Spleen (tissue), 11 donors: ENCODE measurements around the gene EYS. TPM values are rescaled to one million over a fixed set of nuclear protein-coding genes. Genes with fewer than 3 reads are reported as not detected.

Source experiments
- DNase-seq: peaks from one replicate; pipeline ENCODE4 v3.0.0-alpha.2; 2020
- H3K27ac ChIP-seq, 8 donors: fragments of 200-600 bp; sonication (generic) in 7 of 8; 1 replicate in 4 of 8; 2 replicates in 4 of 8; pipeline versions ENCODE4 v1.5.0 to v1.8.0; 2016 to 2021; ENCODE audit warnings: inconsistent platforms in 4 of 8, mild to moderate bottlenecking in 4 of 8, moderate library complexity in 1 of 8
- H3K27me3 ChIP-seq, 7 donors: fragments of 200-600 bp; sonication (generic) in 6 of 7; replicated peaks in 1 of 7; 1 replicate in 4 of 7; 2 replicates in 3 of 7; pipeline versions ENCODE4 v1.5.0 to v1.8.0; 2016 to 2021; ENCODE audit warnings: inconsistent platforms in 3 of 7, mild to moderate bottlenecking in 1 of 7
- H3K36me3 ChIP-seq, 6 donors: fragments of 200-600 bp; sonication (generic) in 5 of 6; 1 replicate in 4 of 6; 2 replicates in 2 of 6; pipeline versions ENCODE4 v1.5.0 to v1.8.0; 2016 to 2021; ENCODE audit warnings: inconsistent platforms in 2 of 6
- H3K4me1 ChIP-seq, 6 donors: fragments of 200-600 bp; sonication (generic) in 5 of 6; 1 replicate in 3 of 6; 2 replicates in 3 of 6; pipeline versions ENCODE4 v1.5.0 to v1.8.0; 2016 to 2021; ENCODE audit warnings: inconsistent platforms in 3 of 6
- H3K4me3 ChIP-seq, 8 donors: fragments of 200-600 bp; sonication (generic) in 7 of 8; 1 replicate in 4 of 8; 2 replicates in 4 of 8; pipeline versions ENCODE4 v1.5.0 to v1.8.0; 2016 to 2021; ENCODE audit warnings: inconsistent platforms in 4 of 8, mild to moderate bottlenecking in 4 of 8, moderate library complexity in 2 of 8
- H3K9me3 ChIP-seq, 8 donors: fragments of 200-600 bp; sonication (generic) in 7 of 8; 1 replicate in 4 of 8; 2 replicates in 4 of 8; pipeline versions ENCODE4 v1.5.0 to v1.8.0; 2016 to 2021; ENCODE audit warnings: inconsistent platforms in 4 of 8
- POLR2A ChIP-seq, 3 donors: fragments of 450-650 bp; IDR thresholded peaks; one replicate each; pipeline ENCODE4 v1.5.1; 2017; ENCODE audit warnings: antibody characterized with exemption in 3 of 3, mild to moderate bottlenecking in 1 of 3
- POLR2AphosphoS5 ChIP-seq, 3 donors: sonication (generic); formaldehyde crosslinking; IDR thresholded peaks; one replicate each; pipeline ENCODE4 v1.5.1; 2017; ENCODE audit warnings: antibody characterized with exemption in 3 of 3
- WGBS, 5 donors: extraction: QIAGEN DNeasy Blood & Tissue Kit in 3 of 5; methylation state at CpG; one replicate each; pipeline versions ENCODE4 v1.1.5 to v1.1.7; 2013 to 2018; 5-methylcytosine and 5-hydroxymethylcytosine counted together
- intact Hi-C: fragments of 100-400 bp; cut with DNase I; formaldehyde crosslinking; loops from one replicate; pipeline ENCODE4 v1.15.0; 2023; ENCODE audit warnings: low total_unique reads
- polyA plus RNA-seq, 3 donors: library from polyadenylated mRNA; stranded (reverse); fragments of 200-250 nt; gene quantifications; one replicate each; pipeline ENCODE4 v1.2.1, GENCODE V29; 2013
- total RNA-seq, 7 donors: library from RNA; depleted of rRNA in 3 of 7; stranded (reverse); fragments of >200 nt in 3 of 7; fragmentation: NEBNext Ultra II Directional in 4 of 7; extraction: Animal tissue kit (Norgen Biotek cat#: 25700) in 4 of 7; gene quantifications; one replicate each; pipeline versions ENCODE4 v1.1.0 to v1.2.1, GENCODE V29; 2016 to 2021
- TF ChIP-seq, protein P1 (sequence below), 11 experiments: fragments of 200-600 bp in 7 of 11; fragments of 450-650 bp in 4 of 11; sonication (generic) in 4 of 11; IDR thresholded peaks in 8 of 11; conservative IDR thresholded peaks in 3 of 11; 1 replicate in 7 of 11; 2 replicates in 4 of 11; pipeline versions ENCODE4 v1.4.0 to v1.8.0; 2016 to 2021; ENCODE audit warnings: antibody characterized with exemption in 11 of 11, inconsistent platforms in 4 of 11, mild to moderate bottlenecking in 1 of 11
- donor health status: healthy with polysubstance abuse.
- donor health status: DM: no; HTN: no; CAD: no; lungs with moderate emphysema.
- donor health status: DM: no; HTN: no; CAD: no.
- donor health status: Bipolar disorder and iron deficiency.
- donor health status: healthy.
- donor health status: DM: no; HTN: no; CAD: no.
- donor health status: DM: yes; HTN: yes; CAD: no.

Gene EYS
- total and polyA plus RNA-seq, 10 donors: under 0.01 to 0.72 (median 0.28) TPM; not detected in 5

DNA sequence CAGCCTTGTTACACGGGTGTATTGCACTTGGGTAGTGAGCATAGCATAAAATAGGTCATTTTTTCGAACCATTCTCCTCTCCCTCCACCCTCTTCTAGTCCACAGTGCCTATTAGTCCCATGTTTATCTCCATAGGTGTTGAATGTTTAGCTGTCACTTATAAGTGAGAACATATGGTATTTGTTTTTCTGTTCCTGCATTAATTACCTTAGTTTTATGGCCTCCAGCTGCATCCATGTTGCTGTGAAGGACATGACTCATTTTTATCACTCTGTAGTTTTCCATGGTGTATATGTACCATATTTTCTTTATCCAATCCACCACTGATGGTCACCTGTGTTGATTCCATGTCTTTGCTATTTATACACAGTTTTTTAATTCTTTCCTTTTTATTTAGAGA, 889.5 kb downstream of the EYS start:
- DNase-seq: no peak
- H3K27ac ChIP-seq: no peak overlapping the region
- no peaks in the 10 kb centered on the region for H3K9me3 ChIP-seq
- intact Hi-C loops: no loop called here
- no peak for TF ChIP-seq POLR2A (IDR thresholded peaks at IDR 0.05)
- TF ChIP-seq, protein P1, sequence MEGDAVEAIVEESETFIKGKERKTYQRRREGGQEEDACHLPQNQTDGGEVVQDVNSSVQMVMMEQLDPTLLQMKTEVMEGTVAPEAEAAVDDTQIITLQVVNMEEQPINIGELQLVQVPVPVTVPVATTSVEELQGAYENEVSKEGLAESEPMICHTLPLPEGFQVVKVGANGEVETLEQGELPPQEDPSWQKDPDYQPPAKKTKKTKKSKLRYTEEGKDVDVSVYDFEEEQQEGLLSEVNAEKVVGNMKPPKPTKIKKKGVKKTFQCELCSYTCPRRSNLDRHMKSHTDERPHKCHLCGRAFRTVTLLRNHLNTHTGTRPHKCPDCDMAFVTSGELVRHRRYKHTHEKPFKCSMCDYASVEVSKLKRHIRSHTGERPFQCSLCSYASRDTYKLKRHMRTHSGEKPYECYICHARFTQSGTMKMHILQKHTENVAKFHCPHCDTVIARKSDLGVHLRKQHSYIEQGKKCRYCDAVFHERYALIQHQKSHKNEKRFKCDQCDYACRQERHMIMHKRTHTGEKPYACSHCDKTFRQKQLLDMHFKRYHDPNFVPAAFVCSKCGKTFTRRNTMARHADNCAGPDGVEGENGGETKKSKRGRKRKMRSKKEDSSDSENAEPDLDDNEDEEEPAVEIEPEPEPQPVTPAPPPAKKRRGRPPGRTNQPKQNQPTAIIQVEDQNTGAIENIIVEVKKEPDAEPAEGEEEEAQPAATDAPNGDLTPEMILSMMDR (IDR thresholded peaks at IDR 0.05 in 8 of 11, conservative IDR thresholded peaks at IDR 0.05 in 3 of 11): no peak
- no peak for TF ChIP-seq POLR2AphosphoS5 (IDR thresholded peaks at IDR 0.05)
- no peaks in the 10 kb centered on the region for H3K27me3 ChIP-seq
- 61 to 84% (median 65%) methylated on average over 2 of the region's 2 CpGs for WGBS, 5 donors
- H3K4me1 ChIP-seq: no peaks in the 10 kb centered on the region
- H3K36me3 ChIP-seq: no peaks in the 10 kb centered on the region
- H3K4me3 ChIP-seq: no peak overlapping the region

DNA sequence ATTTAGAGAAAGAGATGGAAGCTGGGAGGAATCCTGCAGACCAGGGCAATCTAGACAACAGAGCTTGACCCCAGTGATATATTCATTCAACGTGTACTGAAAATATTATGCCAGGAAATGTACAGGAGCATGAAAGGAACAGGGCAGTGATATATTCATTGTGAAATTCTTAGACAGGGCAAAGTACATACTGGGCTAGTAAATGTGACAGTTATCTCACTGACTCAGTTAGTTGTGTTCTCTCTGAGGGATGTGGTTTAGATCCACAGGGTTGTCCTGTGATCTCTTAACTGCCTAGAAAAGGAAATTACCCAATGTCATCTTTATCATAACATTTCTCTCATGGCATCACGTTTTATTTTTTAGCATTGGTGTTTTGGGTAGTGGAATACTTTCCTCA, 891.3 kb downstream of the EYS start:
- no peaks in the 10 kb centered on the region for H3K36me3 ChIP-seq
- TF ChIP-seq POLR2A (IDR thresholded peaks at IDR 0.05) (no peak), POLR2AphosphoS5 (IDR thresholded peaks at IDR 0.05) (no peak)
- no peak overlapping the region for H3K4me3 ChIP-seq
- no peak for DNase-seq
- peaks cover 0 to 3% (median 0%) of the 10 kb centered on the region in 8 donors for H3K9me3 ChIP-seq
- no peak overlapping the region for H3K27ac ChIP-seq
- H3K27me3 ChIP-seq: no peaks in the 10 kb centered on the region
- intact Hi-C loops: no loop called here
- H3K4me1 ChIP-seq: no peaks in the 10 kb centered on the region
- WGBS, 5 donors: 21 to 57% (median 36%) methylated on average over 2 of the region's 2 CpGs

DNA sequence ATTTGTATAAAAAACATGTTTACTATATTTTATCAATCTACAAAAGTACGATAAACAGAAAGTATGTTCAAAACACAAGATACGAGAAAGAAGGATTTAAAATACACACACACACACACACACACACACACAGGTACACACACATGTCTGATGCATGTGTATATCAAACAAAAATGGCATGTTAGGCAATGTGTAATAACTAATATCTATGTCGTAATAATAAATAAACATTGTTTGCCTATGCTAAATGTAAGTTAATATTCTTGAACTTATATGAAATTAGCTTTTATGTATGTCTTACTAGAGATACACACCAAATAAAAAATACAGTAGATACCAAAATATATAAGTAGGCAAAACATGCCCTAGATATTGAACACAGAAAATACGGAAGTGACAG, 894.9 kb downstream of the EYS start:
- Histone ChIP-seq H3K27me3 (no peaks in the 10 kb centered on the region), H3K9me3 (peaks cover 0 to 8% (median 0%) of the 10 kb centered on the region in 8 donors), H3K27ac (no peak overlapping the region), H3K36me3 (no peaks in the 10 kb centered on the region), H3K4me3 (no peak overlapping the region), H3K4me1 (no peaks in the 10 kb centered on the region)
- 83 to 93% (median 87%) methylated on average over 4 of the region's 4 CpGs for WGBS, 5 donors
- intact Hi-C loops: no loop called here
- no peak for TF ChIP-seq POLR2A (IDR thresholded peaks at IDR 0.05)
- TF ChIP-seq POLR2AphosphoS5 (IDR thresholded peaks at IDR 0.05): no peak
- TF ChIP-seq, protein P1 (IDR thresholded peaks at IDR 0.05 in 8 of 11, conservative IDR thresholded peaks at IDR 0.05 in 3 of 11): no peak
- DNase-seq: no peak

DNA sequence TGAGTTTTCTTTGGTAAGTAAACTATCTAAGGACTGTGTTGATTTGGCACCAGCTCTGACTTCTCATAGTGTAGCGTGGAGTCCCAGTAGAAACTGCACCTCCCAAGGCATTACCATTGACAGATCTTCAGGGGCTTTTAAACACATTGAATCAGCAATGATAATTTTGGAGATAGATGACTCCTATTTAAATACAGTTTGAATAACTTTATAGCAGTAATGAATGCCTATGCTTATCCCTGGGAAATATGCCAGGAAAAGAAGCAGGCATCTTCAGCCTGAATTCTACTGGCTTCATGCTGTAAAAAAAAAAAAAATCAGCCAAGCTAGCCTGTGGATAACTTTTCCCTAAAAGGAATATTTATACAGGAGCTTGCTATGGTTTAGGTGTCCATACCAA, 895.9 kb downstream of the EYS start:
- no peaks in the 10 kb centered on the region for H3K27me3 ChIP-seq
- intact Hi-C loops: no loop called here
- TF ChIP-seq POLR2A (IDR thresholded peaks at IDR 0.05): no peak
- TF ChIP-seq, protein P1 (IDR thresholded peaks at IDR 0.05 in 8 of 11, conservative IDR thresholded peaks at IDR 0.05 in 3 of 11): no peak
- no peak for TF ChIP-seq POLR2AphosphoS5 (IDR thresholded peaks at IDR 0.05)
- H3K36me3 ChIP-seq: no peaks in the 10 kb centered on the region
- H3K9me3 ChIP-seq: peaks cover 0 to 8% (median 0%) of the 10 kb centered on the region in 8 donors
- DNase-seq: no peak
- no peak overlapping the region for H3K4me3 ChIP-seq
- H3K4me1 ChIP-seq: no peaks in the 10 kb centered on the region
- no peak overlapping the region for H3K27ac ChIP-seq
- 66 to 95% (median 76%) methylated on average over 1 of the region's 1 CpG for WGBS, 5 donors

DNA sequence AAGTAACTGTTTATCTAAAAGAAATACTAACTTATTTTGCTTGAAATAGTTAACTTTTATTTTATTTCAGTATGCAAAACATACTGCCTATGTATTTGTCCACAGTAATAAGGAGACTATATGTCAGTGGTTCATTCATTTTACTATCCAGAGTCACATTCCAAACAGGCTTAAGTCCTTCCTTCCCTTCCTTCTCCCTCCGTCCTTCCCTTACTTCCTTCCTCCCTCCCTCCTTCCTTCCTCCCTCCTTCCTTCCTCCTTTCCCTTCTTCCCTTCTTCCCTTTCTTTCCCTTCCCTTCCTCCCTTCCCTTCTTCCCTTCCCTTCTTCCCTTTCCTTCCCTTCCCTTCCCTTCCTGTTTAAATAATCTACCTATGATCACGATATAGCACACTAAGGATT, 899.2 kb downstream of the EYS start:
- no peak for DNase-seq
- no peaks in the 10 kb centered on the region for H3K36me3 ChIP-seq
- H3K27me3 ChIP-seq: no peaks in the 10 kb centered on the region
- H3K4me3 ChIP-seq: no peak overlapping the region
- H3K9me3 ChIP-seq: peaks cover 0 to 12% (median 0%) of the 10 kb centered on the region in 8 donors
- no peak overlapping the region for H3K27ac ChIP-seq
- WGBS, 5 donors: 39 to 75% (median 49%) methylated on average over 2 of the region's 2 CpGs
- TF ChIP-seq, protein P1 (IDR thresholded peaks at IDR 0.05 in 8 of 11, conservative IDR thresholded peaks at IDR 0.05 in 3 of 11): no peak
- TF ChIP-seq POLR2AphosphoS5 (IDR thresholded peaks at IDR 0.05) (no peak), POLR2A (IDR thresholded peaks at IDR 0.05) (no peak)
- intact Hi-C loops: no loop called here
- H3K4me1 ChIP-seq: no peaks in the 10 kb centered on the region
